ENCODE measurements around the gene ELFN1.
A peak's percentile ranks its signal among the peaks of the same experiment; 100 is the strongest.
"Not testable (repeated sequence)": the region's sequence is repeated elsewhere in the genome, so short reads cannot be mapped to it uniquely, and the experiment has no call there.

The ELFN1 gene

GRCh38 chr7:1713502-1714484, 43.7 kb downstream of the ELFN1 start:
- no peak for DNase-seq

GRCh38 chr7:1714583-1715330, 44.7 kb downstream of the ELFN1 start:
- no peak for DNase-seq

GRCh38 chr7:1715331-1715625, 45.2 kb downstream of the ELFN1 start:
- no peak for DNase-seq

GRCh38 chr7:1715671-1716074, 45.6 kb downstream of the ELFN1 start:
- DNase-seq: no peak

GRCh38 chr7:1716263-1717094, 46.4 kb downstream of the ELFN1 start:
- DNase-seq: no peak

- no peak for DNase-seq
Measured at GRCh38 chr7:1717095-1717483, 47.0 kb downstream of the ELFN1 start.

GRCh38 chr7:1717903-1718676, 48.0 kb downstream of the ELFN1 start:
- no peak for DNase-seq

GRCh38 chr7:1718850-1719249, 48.8 kb downstream of the ELFN1 start:
- not testable (repeated sequence) for DNase-seq

GRCh38 chr7:1719256-1719655, 49.2 kb downstream of the ELFN1 start:
- not testable (repeated sequence) for DNase-seq

- DNase-seq: no peak
Measured at GRCh38 chr7:1719913-1720312, 49.8 kb downstream of the ELFN1 start.

- no peak for DNase-seq
Measured at GRCh38 chr7:1720326-1720725, 50.2 kb downstream of the ELFN1 start.

GRCh38 chr7:1721047-1721690, 51.1 kb downstream of the ELFN1 start:
- DNase-seq: no peak

- DNase-seq: no peak
Measured at GRCh38 chr7:1723254-1723653, 53.2 kb downstream of the ELFN1 start.

- DNase-seq: no peak
Measured at GRCh38 chr7:1724118-1724910, 54.2 kb downstream of the ELFN1 start.

GRCh38 chr7:1725199-1725690, 55.2 kb downstream of the ELFN1 start:
- DNase-seq: peak; percentile 67

GRCh38 chr7:1725766-1726630, 55.9 kb downstream of the ELFN1 start:
- no peak for DNase-seq

- no peak for DNase-seq
Measured at GRCh38 chr7:1727079-1727478, 57.0 kb downstream of the ELFN1 start.

GRCh38 chr7:1727812-1728570, 57.9 kb downstream of the ELFN1 start:
- no peak for DNase-seq

- no peak for DNase-seq
Measured at GRCh38 chr7:1729183-1729582, 59.1 kb downstream of the ELFN1 start.

Measured in NCI-H2029 treated with DMSO at 0.1 percent for 48 hours (cell line).